Colonic mucosa (tissue), 4 donors: ENCODE results near the gene RNF168. TPM values are rescaled to one million over a fixed set of nuclear protein-coding genes. Genes with fewer than 3 reads are reported as not detected.
"Not testable (repeated sequence)": the region's sequence is repeated elsewhere in the genome, so short reads cannot be mapped to it uniquely, and the experiment has no call there.

Experiments
- DNase-seq: peaks from one replicate; pipeline ENCODE4 v3.0.0-alpha.2; 2020
- H3K27ac ChIP-seq: fragments of 200-600 bp; one replicate; pipeline ENCODE4 v1.8.0; 2021
- H3K27me3 ChIP-seq: fragments of 200-600 bp; one replicate; pipeline ENCODE4 v1.8.0; 2021
- H3K36me3 ChIP-seq: fragments of 200-600 bp; one replicate; pipeline ENCODE4 v1.8.0; 2021
- H3K4me1 ChIP-seq: fragments of 200-600 bp; one replicate; pipeline ENCODE4 v1.8.0; 2021; ENCODE audit warnings: mild to moderate bottlenecking
- H3K4me3 ChIP-seq: fragments of 200-600 bp; one replicate; pipeline ENCODE4 v1.8.0; 2021
- H3K9ac ChIP-seq, 2 donors: one replicate each; pipeline ENCODE4 v1.7.0; 2013; ENCODE audit warnings: control low read depth in 2 of 2, low read depth in 2 of 2, low read length in 2 of 2
- H3K9me3 ChIP-seq: fragments of 200-600 bp; one replicate; pipeline ENCODE4 v1.8.0; 2021
- CTCF ChIP-seq: fragments of 200-600 bp; IDR thresholded peaks from one replicate; pipeline ENCODE4 v1.8.0; 2022; ENCODE audit warnings: antibody characterized with exemption, mild to moderate bottlenecking
- intact Hi-C: fragments of 100-400 bp; cut with DNase I; formaldehyde crosslinking; loops from one replicate; pipeline ENCODE4 v1.14.1; 2022
- total RNA-seq, 2 donors: library from RNA; stranded (reverse); fragmentation: NEBNext Ultra II Directional in 1 of 2; extraction: Animal tissue kit (Norgen Biotek cat#: 25700) in 1 of 2; gene quantifications; one replicate each; pipeline ENCODE4 v1.2.1, GENCODE V29; 2021
- donor health status: healthy.
- donor health status: DM: no; HTN: no; CAD: no.
- donor health status: DM: no; HTN: no; CAD: no.

The RNF168 gene
- 10 to 100 TPM; 30.3 to 34.2 TPM for total RNA-seq

- H3K4me3 ChIP-seq: peak within 1 kb of the TSS; percentile 87
- H3K9me3 ChIP-seq: no peaks in the 10 kb centered on the region
- peak within 1 kb of the TSS; percentile 96 to 100 for H3K9ac ChIP-seq
- intact Hi-C loops: loop anchor here (2.0 kb wide), 1 partner anchor 73 kb away; no protein-coding TSS in a partner anchor
- peak within 1 kb of the TSS; percentile 98 for H3K27ac ChIP-seq
- no peaks in the 10 kb centered on the region for H3K27me3 ChIP-seq
- DNase-seq: peak; percentile 97
- H3K36me3 ChIP-seq: no peaks in the 10 kb centered on the region
- peaks cover 7% of the 10 kb centered on the region for H3K4me1 ChIP-seq
- no peak for TF ChIP-seq CTCF
Measured at GRCh38 chr3:196503196-196504076, at the start of gene RNF168. Gene RNF168, minus strand, starts transcription at chr3:196503768. Its CDS starts 595 bp downstream, at chr3:196503173.

- Histone ChIP-seq H3K9ac (no peak overlapping the region), H3K27ac (no peak overlapping the region), H3K27me3 (no peaks in the 10 kb centered on the region), H3K4me3 (no peak overlapping the region), H3K4me1 (no peaks in the 10 kb centered on the region), H3K9me3 (no peaks in the 10 kb centered on the region), H3K36me3 (no peaks in the 10 kb centered on the region)
- no peak for DNase-seq
- intact Hi-C loops: no loop called here
- no peak for TF ChIP-seq CTCF
Measured at GRCh38 chr3:196552253-196552652, 48.7 kb upstream of the RNF168 start.

GRCh38 chr3:196550172-196550571, 46.6 kb upstream of the RNF168 start:
- DNase-seq, H3K4me1 ChIP-seq, H3K9ac ChIP-seq, H3K9me3 ChIP-seq, intact Hi-C loops, H3K4me3 ChIP-seq, H3K36me3 ChIP-seq, H3K27me3 ChIP-seq, H3K27ac ChIP-seq: not testable (repeated sequence)

- H3K36me3 ChIP-seq, H3K4me1 ChIP-seq, H3K9ac ChIP-seq, H3K4me3 ChIP-seq, H3K27me3 ChIP-seq, intact Hi-C loops, H3K9me3 ChIP-seq, H3K27ac ChIP-seq, DNase-seq: not testable (repeated sequence)
Measured at GRCh38 chr3:196549312-196549711, 45.7 kb upstream of the RNF168 start.

GRCh38 chr3:196547067-196547466, 43.5 kb upstream of the RNF168 start:
- no peak for DNase-seq
- intact Hi-C loops: no loop called here
- Histone ChIP-seq H3K4me1 (no peaks in the 10 kb centered on the region), H3K4me3 (no peak overlapping the region), H3K9ac (no peak overlapping the region), H3K9me3 (no peaks in the 10 kb centered on the region), H3K36me3 (no peaks in the 10 kb centered on the region), H3K27me3 (no peaks in the 10 kb centered on the region), H3K27ac (no peak overlapping the region)
- no peak for TF ChIP-seq CTCF

- DNase-seq: no peak
- H3K4me1 ChIP-seq: no peaks in the 10 kb centered on the region
- no peaks in the 10 kb centered on the region for H3K27me3 ChIP-seq
- no peak overlapping the region for H3K9ac ChIP-seq
- H3K27ac ChIP-seq: no peak overlapping the region
- no peaks in the 10 kb centered on the region for H3K36me3 ChIP-seq
- no peaks in the 10 kb centered on the region for H3K9me3 ChIP-seq
- no peak for TF ChIP-seq CTCF
- H3K4me3 ChIP-seq: no peak overlapping the region
- intact Hi-C loops: no loop called here
Measured at GRCh38 chr3:196546537-196546936, 43.0 kb upstream of the RNF168 start.
